HL-60/S4 (cell line): ENCODE results near the gene CD180.
"Not testable (repeated sequence)": the region's sequence is repeated elsewhere in the genome, so short reads cannot be mapped to it uniquely, and the experiment has no call there.

Experiments
- in situ Hi-C: fragments of 300-500 bp; cut with MboI; formaldehyde crosslinking; loops from 2 replicates; pipeline ENCODE4 v1.14.3; 2022; ENCODE audit warnings: low sequenced_read_pairs

CD180 gene

GRCh38 chr5:67190861-67191260 lies 5.7 kb downstream of the CD180 start:
- in situ Hi-C loops: no loop called here

- in situ Hi-C loops: no loop called here
Measured at GRCh38 chr5:67190410-67190809, 6.2 kb downstream of the CD180 start.

GRCh38 chr5:67189931-67190330 lies 6.7 kb downstream of the CD180 start:
- in situ Hi-C loops: no loop called here

GRCh38 chr5:67189079-67189354 lies 7.6 kb downstream of the CD180 start:
- in situ Hi-C loops: no loop called here

- in situ Hi-C loops: no loop called here
Measured at GRCh38 chr5:67188274-67189078, 8.1 kb downstream of the CD180 start.

- in situ Hi-C loops: no loop called here
Measured at GRCh38 chr5:67187006-67187715, 9.4 kb downstream of the CD180 start.

- in situ Hi-C loops: no loop called here
Measured at GRCh38 chr5:67183859-67184258, 12.7 kb downstream of the CD180 start.

GRCh38 chr5:67182301-67182790 lies 14.3 kb downstream of the CD180 start:
- in situ Hi-C loops: no loop called here

GRCh38 chr5:67181648-67182221 lies 14.9 kb downstream of the CD180 start:
- in situ Hi-C loops: no loop called here

- in situ Hi-C loops: no loop called here
Measured at GRCh38 chr5:67179697-67180361, 16.8 kb downstream of the CD180 start.

GRCh38 chr5:67178966-67179365 lies 17.6 kb downstream of the CD180 start:
- in situ Hi-C loops: no loop called here

- in situ Hi-C loops: no loop called here
Measured at GRCh38 chr5:67178085-67178484, 18.5 kb downstream of the CD180 start.

- in situ Hi-C loops: no loop called here
Measured at GRCh38 chr5:67176936-67177335, 19.7 kb downstream of the CD180 start.

- in situ Hi-C loops: no loop called here
Measured at GRCh38 chr5:67173959-67174358, 22.6 kb downstream of the CD180 start.

- in situ Hi-C loops: not testable (repeated sequence)
Measured at GRCh38 chr5:67173351-67173750, 23.2 kb downstream of the CD180 start.

GRCh38 chr5:67170767-67171166 lies 25.8 kb downstream of the CD180 start:
- in situ Hi-C loops: no loop called here

- in situ Hi-C loops: no loop called here
Measured at GRCh38 chr5:67168069-67168468, 28.5 kb downstream of the CD180 start.

- in situ Hi-C loops: no loop called here
Measured at GRCh38 chr5:67166460-67167285, 29.9 kb downstream of the CD180 start.

- in situ Hi-C loops: no loop called here
Measured at GRCh38 chr5:67165526-67166459, 30.8 kb downstream of the CD180 start.
